ENCODE data around the gene MTHFD1L. TPM values are rescaled to one million over a fixed set of nuclear protein-coding genes. Genes with fewer than 3 reads are reported as not detected.

The MTHFD1L gene
- total and polyA plus RNA-seq, 2 of the 8 experiments (the other 6 are each of a cell fraction or from before 2014, with no cell fraction given) = 29.2 to 105 TPM

DNA sequence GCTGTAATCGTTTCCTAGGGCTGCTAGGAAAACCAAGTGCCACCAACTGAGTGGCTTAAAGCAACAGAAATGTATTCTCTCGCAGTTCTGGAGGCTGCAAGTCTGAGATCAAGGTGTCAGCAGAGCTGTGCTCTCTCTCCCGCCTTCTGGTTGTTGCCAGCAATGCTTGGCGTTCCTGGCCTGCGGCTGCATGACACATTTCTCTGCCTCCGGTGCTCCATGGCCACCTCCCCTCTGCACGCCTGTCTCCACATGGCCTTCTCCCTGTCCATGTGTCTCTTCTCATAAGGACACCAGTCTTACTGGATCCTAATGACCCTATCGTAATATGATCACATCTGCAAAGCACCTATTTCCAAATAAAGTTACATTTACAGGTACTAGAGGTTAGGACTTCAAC is 282.6 kb downstream of the MTHFD1L start (continued):
- TF ChIP-seq MAFK (IDR thresholded peaks at IDR 0.05; ENCODE audit: low read depth, low read length) (no peak), SP1 (IDR thresholded peaks at IDR 0.05; ENCODE audit: low read depth, low read length) (no peak), JUND (IDR thresholded peaks at IDR 0.05; ENCODE audit: low read length) (no peak), RFX5 (IDR thresholded peaks at IDR 0.05; ENCODE audit: borderline replicate concordance, low read depth, low read length) (no peak)
- TF ChIP-seq, protein P1, sequence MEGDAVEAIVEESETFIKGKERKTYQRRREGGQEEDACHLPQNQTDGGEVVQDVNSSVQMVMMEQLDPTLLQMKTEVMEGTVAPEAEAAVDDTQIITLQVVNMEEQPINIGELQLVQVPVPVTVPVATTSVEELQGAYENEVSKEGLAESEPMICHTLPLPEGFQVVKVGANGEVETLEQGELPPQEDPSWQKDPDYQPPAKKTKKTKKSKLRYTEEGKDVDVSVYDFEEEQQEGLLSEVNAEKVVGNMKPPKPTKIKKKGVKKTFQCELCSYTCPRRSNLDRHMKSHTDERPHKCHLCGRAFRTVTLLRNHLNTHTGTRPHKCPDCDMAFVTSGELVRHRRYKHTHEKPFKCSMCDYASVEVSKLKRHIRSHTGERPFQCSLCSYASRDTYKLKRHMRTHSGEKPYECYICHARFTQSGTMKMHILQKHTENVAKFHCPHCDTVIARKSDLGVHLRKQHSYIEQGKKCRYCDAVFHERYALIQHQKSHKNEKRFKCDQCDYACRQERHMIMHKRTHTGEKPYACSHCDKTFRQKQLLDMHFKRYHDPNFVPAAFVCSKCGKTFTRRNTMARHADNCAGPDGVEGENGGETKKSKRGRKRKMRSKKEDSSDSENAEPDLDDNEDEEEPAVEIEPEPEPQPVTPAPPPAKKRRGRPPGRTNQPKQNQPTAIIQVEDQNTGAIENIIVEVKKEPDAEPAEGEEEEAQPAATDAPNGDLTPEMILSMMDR (IDR thresholded peaks at IDR 0.05; ENCODE audit: control extremely low read depth in 1 of 3, insufficient read depth in 1 of 3, low read depth in 1 of 3, low read length in 3 of 3) = no peak

Data from H1 (cell line).